Lung (tissue), 12 donors: ENCODE data around the gene TTLL9. TPM values are rescaled to one million over a fixed set of nuclear protein-coding genes. Genes with fewer than 3 reads are reported as not detected.
A peak's percentile ranks its signal among the peaks of the same experiment; 100 is the strongest.

ENCODE experiments used
- ATAC-seq: fragments of 200-7000 bp; cut with Tn5 transposase; one replicate; pipeline ENCODE4 v1.9.1; 2020; ENCODE audit warnings: moderate number of reproducible peaks; ENCODE audit not compliant: insufficient read depth, low FRiP score
- DNase-seq, 3 donors: peaks; one replicate each; pipeline ENCODE4 v3.0.0-alpha.2; 2013 to 2017
- H3K27ac ChIP-seq, 2 donors: one replicate each; pipeline ENCODE4 v1.5.1; 2013; ENCODE audit warnings: mild to moderate bottlenecking in 2 of 2, moderate library complexity in 2 of 2, control low read depth in 1 of 2, inconsistent platforms in 1 of 2, low read depth in 1 of 2, low read length in 1 of 2
- H3K27me3 ChIP-seq, 3 donors: one replicate each; pipeline ENCODE4 v1.5.1; 2013; ENCODE audit warnings: low read length in 2 of 3; ENCODE audit not compliant: control insufficient read depth in 3 of 3, insufficient read depth in 3 of 3
- H3K36me3 ChIP-seq, 4 donors: one replicate each; pipeline ENCODE4 v1.5.1; 2013; ENCODE audit warnings: low read length in 4 of 4, mild to moderate bottlenecking in 1 of 4, moderate library complexity in 1 of 4; ENCODE audit not compliant: control insufficient read depth in 4 of 4, insufficient read depth in 4 of 4
- H3K4me1 ChIP-seq, 5 donors: one replicate each; pipeline ENCODE4 v1.5.1; 2013; ENCODE audit warnings: low read length in 5 of 5, mild to moderate bottlenecking in 2 of 5, moderate library complexity in 1 of 5; ENCODE audit not compliant: control insufficient read depth in 5 of 5, insufficient read depth in 5 of 5
- H3K4me3 ChIP-seq: one replicate; pipeline ENCODE4 v1.5.1; 2013; ENCODE audit warnings: mild to moderate bottlenecking, control low read depth, moderate library complexity
- H3K9ac ChIP-seq, 2 donors: one replicate each; pipeline ENCODE4 v1.5.1; 2013; ENCODE audit warnings: low read length in 2 of 2, control low read depth in 1 of 2; ENCODE audit not compliant: insufficient read depth in 1 of 2
- H3K9me3 ChIP-seq, 4 donors: one replicate each; pipeline ENCODE4 v1.5.1; 2013; ENCODE audit warnings: low read length in 3 of 4, mild to moderate bottlenecking in 1 of 4, moderate library complexity in 1 of 4; ENCODE audit not compliant: control insufficient read depth in 4 of 4, insufficient read depth in 3 of 4
- CTCF ChIP-seq: IDR thresholded peaks from 2 replicates; pipeline ENCODE4 v1.5.1; 2012; ENCODE audit warnings: mild to moderate bottlenecking; ENCODE audit errors: control extremely low read depth, extremely low read depth
- WGBS, 2 donors: extraction: QIAGEN DNeasy Blood & Tissue Kit; methylation state at CpG; one replicate each; pipeline ENCODE4 v1.1.7; 2013; 5-methylcytosine and 5-hydroxymethylcytosine counted together
- polyA plus RNA-seq, 2 donors: library from polyadenylated mRNA; stranded (reverse); fragments of 200-250 nt; gene quantifications; one replicate each; pipeline ENCODE4 v1.2.1, GENCODE V29; 2013
- total RNA-seq, 2 donors: library from RNA; depleted of rRNA in 1 of 2; stranded (reverse); fragments of >200 nt in 1 of 2; gene quantifications; one replicate each; pipeline ENCODE4 v1.2.1, GENCODE V29; 2014 to 2021
- donor health status: control.
- donor health status: control.
- donor health status: Bipolar disorder and iron deficiency.
- donor health status: healthy.
- donor health status: DM: yes; HTN: yes; CAD: no.

Gene TTLL9
- total and polyA plus RNA-seq, 4 donors = 1.9 to 8.9 (median 4.8) TPM

GRCh38 chr20:31823360-31824124 lies 46.9 kb upstream of the TTLL9 start:
- Histone ChIP-seq H3K27ac (no peak overlapping the region), H3K36me3 (no peaks in the 10 kb centered on the region), H3K4me3 (no peak overlapping the region), H3K4me1 (peaks cover 0 to 15% (median 3%) of the 10 kb centered on the region in 5 donors), H3K27me3 (no peaks in the 10 kb centered on the region), H3K9ac (peak overlapping the region in 1 of 2 donors; percentile 51), H3K9me3 (no peaks in the 10 kb centered on the region)
- WGBS, 2 donors = 63 to 68% methylated on average over 14 of the region's 14 CpGs
- no peak for ATAC-seq
- TF ChIP-seq CTCF = no peak
- DNase-seq = peak; percentile 36 to 51 (median 50)

- no peak overlapping the region for H3K27ac ChIP-seq
- DNase-seq (no peak), ATAC-seq (no peak)
- no peak for TF ChIP-seq CTCF
- H3K9me3 ChIP-seq = no peaks in the 10 kb centered on the region
- H3K9ac ChIP-seq = no peak overlapping the region
- H3K27me3 ChIP-seq = no peaks in the 10 kb centered on the region
- 91 to 92% methylated on average over 4 of the region's 4 CpGs for WGBS, 2 donors
- no peaks in the 10 kb centered on the region for H3K36me3 ChIP-seq
- H3K4me1 ChIP-seq = peaks cover 0 to 15% (median 3%) of the 10 kb centered on the region in 5 donors
- H3K4me3 ChIP-seq = no peak overlapping the region
Measured at GRCh38 chr20:31824125-31824485, 46.3 kb upstream of the TTLL9 start.

- H3K27ac ChIP-seq = no peak overlapping the region
- H3K9me3 ChIP-seq = no peaks in the 10 kb centered on the region
- no peak overlapping the region for H3K9ac ChIP-seq
- DNase-seq (no peak), ATAC-seq (no peak)
- no peaks in the 10 kb centered on the region for H3K36me3 ChIP-seq
- TF ChIP-seq CTCF = no peak
- H3K4me3 ChIP-seq = no peak overlapping the region
- peaks cover 0 to 15% (median 3%) of the 10 kb centered on the region in 5 donors for H3K4me1 ChIP-seq
- no peaks in the 10 kb centered on the region for H3K27me3 ChIP-seq
- whole genome bisulfite sequencing, 2 donors = 78 to 81% methylated on average over 14 of the region's 14 CpGs
Measured at GRCh38 chr20:31824554-31825313, 45.7 kb upstream of the TTLL9 start.
